Thyroid gland (tissue), 4 donors: ENCODE data around the gene H2BW1.
"Not testable (repeated sequence)": the region's sequence is repeated elsewhere in the genome, so short reads cannot be mapped to it uniquely, and the experiment has no call there.

Source experiments
- CTCF ChIP-seq, 6 experiments: fragments of 200-600 bp in 3 of 6; fragments of 450-650 bp in 3 of 6; sonication (generic) in 3 of 6; IDR thresholded peaks; one replicate each; pipeline ENCODE4 v1.5.1; 2016 to 2019; ENCODE audit warnings: antibody characterized with exemption in 6 of 6, mild to moderate bottlenecking in 2 of 6, inconsistent platforms in 1 of 6, moderate library complexity in 1 of 6
- POLR2A ChIP-seq, 2 donors: fragments of 450-650 bp; IDR thresholded peaks; one replicate each; pipeline ENCODE4 v1.6.1; 2017; ENCODE audit warnings: antibody characterized with exemption in 2 of 2, mild to moderate bottlenecking in 2 of 2, moderate library complexity in 1 of 2

GRCh38 chrX:104054956-104055355 lies 41.4 kb upstream of the H2BW1 start:
- not testable (repeated sequence) for TF ChIP-seq CTCF, POLR2A (IDR thresholded peaks at IDR 0.05)
